A549 (cell line): Measurements from ENCODE around the gene LATS2.

ENCODE experiments used
- CTCF ChIP-seq: fragments of >200 bp; sonication (Bioruptor Twin); formaldehyde crosslinking; IDR thresholded peaks from 3 replicates; pipeline ENCODE4 v1.5.1; 2016
- EP300 ChIP-seq, 2 experiments: fragments of >200 bp; sonication (Bioruptor Twin); formaldehyde crosslinking; IDR thresholded peaks; 2 replicates in 1 of 2; 3 replicates in 1 of 2; pipeline ENCODE4 v1.6.1; 2016 to 2017
- RNF2 ChIP-seq: fragments of 200-600 bp; sonication (generic); IDR thresholded peaks from 2 replicates; pipeline ENCODE4 v1.6.1; 2016; ENCODE audit warnings: low read depth, mild to moderate bottlenecking, antibody characterized with exemption, moderate library complexity, borderline replicate concordance
- ZC3H11A ChIP-seq: fragments of 450-650 bp; IDR thresholded peaks from 2 replicates; pipeline ENCODE4 v1.6.1; 2014; ENCODE audit warnings: antibody characterized with exemption, mild to moderate bottlenecking
- ZFP36 ChIP-seq: fragments of 450-650 bp; IDR thresholded peaks from 2 replicates; pipeline ENCODE4 v1.6.1; 2014; ENCODE audit warnings: borderline replicate concordance; ENCODE audit not compliant: partially characterized antibody
- TF ChIP-seq, protein P1 (sequence below): fragments of 150-350 bp; IDR thresholded peaks from 2 replicates; pipeline ENCODE4 v1.6.1; 2014; ENCODE audit warnings: low read depth, mild to moderate bottlenecking, low read length
- TF ChIP-seq, protein P2 (sequence below): fragments of 200-600 bp; sonication (generic); IDR thresholded peaks from 2 replicates; pipeline ENCODE4 v1.6.1; 2016; ENCODE audit warnings: antibody characterized with exemption, mild to moderate bottlenecking, moderate library complexity

DNA sequence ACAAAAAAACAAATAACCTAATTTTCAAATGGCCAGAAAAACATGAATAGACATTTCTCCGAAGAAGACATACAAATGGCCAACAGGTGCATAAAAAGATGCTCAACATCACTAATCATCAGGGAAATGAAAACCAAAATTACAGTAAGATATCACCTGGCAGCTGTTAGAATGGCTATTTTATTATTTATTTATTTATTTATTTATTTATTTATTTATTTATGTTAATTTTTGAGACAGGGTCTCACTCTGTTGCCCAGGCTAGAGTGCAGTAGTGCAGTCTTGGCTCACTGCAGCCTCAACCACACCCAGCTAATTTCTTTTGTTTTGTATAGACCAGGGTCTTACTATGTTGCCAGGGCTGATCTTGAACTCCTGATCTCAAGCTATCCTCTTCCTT is 27.1 kb upstream of the LATS2 start:
- TF ChIP-seq EP300 (IDR thresholded peaks at IDR 0.05) (no peak), CTCF (no peak), RNF2 (no peak), ZC3H11A (peak; percentile 47), ZFP36 (no peak)
- TF ChIP-seq, protein P1, sequence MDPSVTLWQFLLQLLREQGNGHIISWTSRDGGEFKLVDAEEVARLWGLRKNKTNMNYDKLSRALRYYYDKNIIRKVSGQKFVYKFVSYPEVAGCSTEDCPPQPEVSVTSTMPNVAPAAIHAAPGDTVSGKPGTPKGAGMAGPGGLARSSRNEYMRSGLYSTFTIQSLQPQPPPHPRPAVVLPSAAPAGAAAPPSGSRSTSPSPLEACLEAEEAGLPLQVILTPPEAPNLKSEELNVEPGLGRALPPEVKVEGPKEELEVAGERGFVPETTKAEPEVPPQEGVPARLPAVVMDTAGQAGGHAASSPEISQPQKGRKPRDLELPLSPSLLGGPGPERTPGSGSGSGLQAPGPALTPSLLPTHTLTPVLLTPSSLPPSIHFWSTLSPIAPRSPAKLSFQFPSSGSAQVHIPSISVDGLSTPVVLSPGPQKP = no peak
- TF ChIP-seq, protein P2, sequence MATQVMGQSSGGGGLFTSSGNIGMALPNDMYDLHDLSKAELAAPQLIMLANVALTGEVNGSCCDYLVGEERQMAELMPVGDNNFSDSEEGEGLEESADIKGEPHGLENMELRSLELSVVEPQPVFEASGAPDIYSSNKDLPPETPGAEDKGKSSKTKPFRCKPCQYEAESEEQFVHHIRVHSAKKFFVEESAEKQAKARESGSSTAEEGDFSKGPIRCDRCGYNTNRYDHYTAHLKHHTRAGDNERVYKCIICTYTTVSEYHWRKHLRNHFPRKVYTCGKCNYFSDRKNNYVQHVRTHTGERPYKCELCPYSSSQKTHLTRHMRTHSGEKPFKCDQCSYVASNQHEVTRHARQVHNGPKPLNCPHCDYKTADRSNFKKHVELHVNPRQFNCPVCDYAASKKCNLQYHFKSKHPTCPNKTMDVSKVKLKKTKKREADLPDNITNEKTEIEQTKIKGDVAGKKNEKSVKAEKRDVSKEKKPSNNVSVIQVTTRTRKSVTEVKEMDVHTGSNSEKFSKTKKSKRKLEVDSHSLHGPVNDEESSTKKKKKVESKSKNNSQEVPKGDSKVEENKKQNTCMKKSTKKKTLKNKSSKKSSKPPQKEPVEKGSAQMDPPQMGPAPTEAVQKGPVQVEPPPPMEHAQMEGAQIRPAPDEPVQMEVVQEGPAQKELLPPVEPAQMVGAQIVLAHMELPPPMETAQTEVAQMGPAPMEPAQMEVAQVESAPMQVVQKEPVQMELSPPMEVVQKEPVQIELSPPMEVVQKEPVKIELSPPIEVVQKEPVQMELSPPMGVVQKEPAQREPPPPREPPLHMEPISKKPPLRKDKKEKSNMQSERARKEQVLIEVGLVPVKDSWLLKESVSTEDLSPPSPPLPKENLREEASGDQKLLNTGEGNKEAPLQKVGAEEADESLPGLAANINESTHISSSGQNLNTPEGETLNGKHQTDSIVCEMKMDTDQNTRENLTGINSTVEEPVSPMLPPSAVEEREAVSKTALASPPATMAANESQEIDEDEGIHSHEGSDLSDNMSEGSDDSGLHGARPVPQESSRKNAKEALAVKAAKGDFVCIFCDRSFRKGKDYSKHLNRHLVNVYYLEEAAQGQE = no peak
